PFSK-1 (cell line): ENCODE measurements around the gene DGKG.

ENCODE experiments used
- FOXP2 ChIP-seq: optimal IDR thresholded peaks from 2 replicates; pipeline ENCODE3; 2011; ENCODE audit warnings: borderline replicate concordance, control low read depth, inconsistent platforms; ENCODE audit not compliant: insufficient read depth; ENCODE audit errors: extremely low read length, extremely low read depth
- POLR2AphosphoS5 ChIP-seq: IDR thresholded peaks from 2 replicates; pipeline ENCODE4 v1.6.1; 2012; ENCODE audit warnings: low read depth, mild to moderate bottlenecking, control low read depth, low read length, moderate library complexity
- SIN3A ChIP-seq: IDR thresholded peaks from 2 replicates; pipeline ENCODE4 v1.6.1; 2012; ENCODE audit warnings: mild to moderate bottlenecking, low read length, moderate library complexity, borderline replicate concordance; ENCODE audit not compliant: insufficient read depth
- TAF1 ChIP-seq: IDR thresholded peaks from 2 replicates; pipeline ENCODE4 v1.6.1; 2012; ENCODE audit warnings: low read length, control low read depth, borderline replicate concordance; ENCODE audit not compliant: insufficient read depth
- TF ChIP-seq, protein P1 (sequence below), 2 experiments: IDR thresholded peaks; 2 replicates each; pipeline versions ENCODE4 v1.6.1 to v1.8.0; 2011 to 2012; ENCODE audit warnings: low read depth in 2 of 2, low read length in 2 of 2, control low read depth in 1 of 2, inconsistent platforms in 1 of 2, mild to moderate bottlenecking in 1 of 2, moderate library complexity in 1 of 2; ENCODE audit not compliant: insufficient read depth in 1 of 2

The DGKG gene

DNA sequence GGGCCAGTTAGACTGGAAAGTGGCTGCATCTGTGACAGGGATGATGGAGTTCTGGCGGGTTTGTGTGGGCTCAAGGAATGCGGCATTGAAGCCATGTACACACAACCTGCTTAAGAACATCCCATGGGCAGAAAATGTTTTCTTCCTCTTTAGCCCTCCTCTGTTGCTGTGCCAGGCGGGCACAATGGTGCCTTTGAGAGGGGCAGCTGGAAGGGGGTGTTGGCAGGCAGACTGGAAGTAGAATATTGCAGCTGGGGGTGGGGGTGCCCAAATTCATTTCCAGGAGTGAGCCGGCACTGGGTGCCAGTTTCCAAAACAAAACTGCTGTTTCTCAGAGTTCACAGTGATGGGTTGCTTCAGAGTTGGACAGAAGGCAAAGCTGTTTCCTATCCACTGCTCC, 161.3 kb downstream of the DGKG start:
- TF ChIP-seq SIN3A, result no peak
- TF ChIP-seq FOXP2, result no peak
- TF ChIP-seq POLR2AphosphoS5, result no peak
- no peak for TF ChIP-seq TAF1
- TF ChIP-seq, protein P1, sequence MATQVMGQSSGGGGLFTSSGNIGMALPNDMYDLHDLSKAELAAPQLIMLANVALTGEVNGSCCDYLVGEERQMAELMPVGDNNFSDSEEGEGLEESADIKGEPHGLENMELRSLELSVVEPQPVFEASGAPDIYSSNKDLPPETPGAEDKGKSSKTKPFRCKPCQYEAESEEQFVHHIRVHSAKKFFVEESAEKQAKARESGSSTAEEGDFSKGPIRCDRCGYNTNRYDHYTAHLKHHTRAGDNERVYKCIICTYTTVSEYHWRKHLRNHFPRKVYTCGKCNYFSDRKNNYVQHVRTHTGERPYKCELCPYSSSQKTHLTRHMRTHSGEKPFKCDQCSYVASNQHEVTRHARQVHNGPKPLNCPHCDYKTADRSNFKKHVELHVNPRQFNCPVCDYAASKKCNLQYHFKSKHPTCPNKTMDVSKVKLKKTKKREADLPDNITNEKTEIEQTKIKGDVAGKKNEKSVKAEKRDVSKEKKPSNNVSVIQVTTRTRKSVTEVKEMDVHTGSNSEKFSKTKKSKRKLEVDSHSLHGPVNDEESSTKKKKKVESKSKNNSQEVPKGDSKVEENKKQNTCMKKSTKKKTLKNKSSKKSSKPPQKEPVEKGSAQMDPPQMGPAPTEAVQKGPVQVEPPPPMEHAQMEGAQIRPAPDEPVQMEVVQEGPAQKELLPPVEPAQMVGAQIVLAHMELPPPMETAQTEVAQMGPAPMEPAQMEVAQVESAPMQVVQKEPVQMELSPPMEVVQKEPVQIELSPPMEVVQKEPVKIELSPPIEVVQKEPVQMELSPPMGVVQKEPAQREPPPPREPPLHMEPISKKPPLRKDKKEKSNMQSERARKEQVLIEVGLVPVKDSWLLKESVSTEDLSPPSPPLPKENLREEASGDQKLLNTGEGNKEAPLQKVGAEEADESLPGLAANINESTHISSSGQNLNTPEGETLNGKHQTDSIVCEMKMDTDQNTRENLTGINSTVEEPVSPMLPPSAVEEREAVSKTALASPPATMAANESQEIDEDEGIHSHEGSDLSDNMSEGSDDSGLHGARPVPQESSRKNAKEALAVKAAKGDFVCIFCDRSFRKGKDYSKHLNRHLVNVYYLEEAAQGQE (IDR thresholded peaks at IDR 0.05; ENCODE audit: insufficient read depth in 1 of 2, low read depth in 2 of 2, low read length in 2 of 2), result no peak

DNA sequence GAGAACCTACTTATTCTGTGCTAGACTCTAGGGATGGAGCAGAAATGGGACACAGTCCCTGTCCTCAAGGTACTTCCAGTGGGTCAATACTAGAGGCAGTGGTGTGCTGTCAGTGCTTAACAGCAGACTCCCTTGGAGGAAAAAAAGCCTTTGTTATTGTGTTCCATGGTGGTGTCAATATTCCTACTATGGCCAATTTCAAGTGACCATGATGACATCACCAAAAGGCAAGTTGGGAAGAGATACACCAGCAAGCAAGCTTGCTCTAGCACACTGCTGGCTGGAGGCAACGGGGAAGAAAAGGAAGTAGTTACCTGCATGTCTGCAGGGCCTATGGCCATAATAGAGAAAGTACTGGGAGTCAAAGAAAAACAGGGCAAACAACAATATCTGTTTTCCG, 163.6 kb downstream of the DGKG start:
- no peak for TF ChIP-seq SIN3A
- TF ChIP-seq, protein P1 (IDR thresholded peaks at IDR 0.05; ENCODE audit: insufficient read depth in 1 of 2, low read depth in 2 of 2, low read length in 2 of 2), result no peak

DNA sequence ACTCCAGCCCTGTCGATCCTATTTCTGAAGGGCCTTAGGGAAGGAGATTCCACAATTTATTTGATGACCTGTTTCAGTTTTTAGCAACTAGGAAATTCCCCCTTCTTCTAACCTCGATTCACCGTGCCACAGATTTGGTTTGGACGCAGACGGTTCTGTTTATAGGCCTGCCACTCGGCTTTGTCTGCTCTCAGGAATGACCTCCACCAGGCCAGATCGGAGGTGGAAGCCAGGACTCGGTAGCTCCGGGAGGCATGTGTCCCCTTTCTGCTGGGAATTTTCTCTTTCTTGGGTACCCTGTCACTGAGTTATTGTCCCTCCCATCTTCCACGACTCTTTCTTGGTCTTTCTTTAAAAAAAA, 167.6 kb downstream of the DGKG start:
- TF ChIP-seq TAF1 (no peak), SIN3A (no peak), POLR2AphosphoS5 (no peak), FOXP2 (no peak)
- TF ChIP-seq, protein P1 (IDR thresholded peaks at IDR 0.05; ENCODE audit: insufficient read depth in 1 of 2, low read depth in 2 of 2, low read length in 2 of 2), result no peak

DNA sequence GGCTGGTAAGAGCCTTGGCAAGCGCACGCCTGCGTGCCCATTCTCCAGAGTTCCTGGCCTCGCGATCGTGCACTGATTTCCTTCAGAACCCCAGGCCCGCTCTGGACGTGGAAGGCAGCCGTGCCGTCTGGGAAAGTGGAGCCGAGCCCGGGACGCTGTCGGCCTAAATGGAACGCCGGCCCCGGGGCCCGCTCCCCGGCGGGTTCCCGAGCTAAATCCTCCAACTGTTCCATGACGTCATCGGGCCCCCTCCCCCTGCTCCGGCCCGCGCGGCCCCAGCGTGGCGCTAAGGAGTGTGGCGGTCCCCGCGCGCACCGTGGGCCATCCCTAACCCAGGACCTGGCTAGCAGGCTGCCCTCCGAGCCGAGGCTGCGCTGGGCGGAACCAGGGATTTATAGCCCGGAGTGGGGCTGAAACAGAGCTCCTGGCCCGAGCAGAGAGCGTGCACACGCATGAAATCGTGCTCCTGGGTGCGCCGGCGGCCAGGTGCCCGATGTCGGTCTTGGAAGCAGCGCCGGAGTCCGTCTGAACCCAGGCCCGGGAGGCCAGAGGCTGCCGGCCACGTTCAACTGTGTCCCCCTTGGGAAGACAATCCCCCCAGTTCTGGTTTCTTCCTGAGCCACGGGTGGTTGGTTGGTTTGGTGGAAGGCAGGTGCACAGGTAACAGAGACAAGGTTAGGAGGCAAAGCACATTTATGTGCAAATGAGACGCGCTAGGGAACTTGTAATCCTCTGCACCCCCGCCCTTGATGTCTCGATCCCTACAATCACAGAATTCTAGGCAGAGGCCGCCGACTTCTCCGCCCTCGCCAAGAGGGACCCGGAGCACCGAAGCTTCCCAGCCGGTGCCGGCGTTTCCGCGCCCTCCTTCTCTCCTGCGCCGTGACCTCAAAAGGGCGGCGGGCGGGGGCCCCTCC, 168.2 kb downstream of the DGKG start:
- TF ChIP-seq FOXP2 (no peak), POLR2AphosphoS5 (no peak), SIN3A (no peak), TAF1 (no peak)
- TF ChIP-seq, protein P1 (IDR thresholded peaks at IDR 0.05; ENCODE audit: insufficient read depth in 1 of 2, low read depth in 2 of 2, low read length in 2 of 2), result no peak

DNA sequence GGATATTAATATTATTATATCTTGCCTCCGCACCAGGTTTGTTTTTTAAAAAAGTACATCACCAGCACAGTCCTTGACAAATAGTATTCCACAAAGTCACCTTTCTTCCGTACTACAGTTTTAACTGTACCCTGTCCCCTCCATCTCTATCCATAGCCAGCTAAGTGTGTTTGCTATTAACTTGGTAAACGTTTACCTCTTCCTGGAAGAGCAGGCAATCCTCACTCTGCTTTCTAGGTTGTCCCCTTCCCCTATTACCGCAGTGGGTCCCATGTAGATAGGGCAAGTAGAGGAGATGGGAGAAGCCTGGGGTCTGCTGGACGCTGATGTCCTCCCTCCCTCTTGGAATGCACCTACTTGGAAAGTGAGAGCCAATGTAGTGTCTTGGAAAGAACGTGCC, 169.2 kb downstream of the DGKG start:
- TF ChIP-seq POLR2AphosphoS5, result no peak
- no peak for TF ChIP-seq SIN3A
- TF ChIP-seq, protein P1 (IDR thresholded peaks at IDR 0.05; ENCODE audit: insufficient read depth in 1 of 2, low read depth in 2 of 2, low read length in 2 of 2), result no peak
- TF ChIP-seq FOXP2, result no peak
- no peak for TF ChIP-seq TAF1
